Raji (cell line): ENCODE results near the gene MYL6.

ENCODE experiments used
- POLR2A ChIP-seq: IDR thresholded peaks from 2 replicates; pipeline ENCODE4 v1.6.1; 2011; ENCODE audit warnings: low read depth, low read length, control low read depth; ENCODE audit not compliant: insufficient read depth

Gene MYL6

DNA sequence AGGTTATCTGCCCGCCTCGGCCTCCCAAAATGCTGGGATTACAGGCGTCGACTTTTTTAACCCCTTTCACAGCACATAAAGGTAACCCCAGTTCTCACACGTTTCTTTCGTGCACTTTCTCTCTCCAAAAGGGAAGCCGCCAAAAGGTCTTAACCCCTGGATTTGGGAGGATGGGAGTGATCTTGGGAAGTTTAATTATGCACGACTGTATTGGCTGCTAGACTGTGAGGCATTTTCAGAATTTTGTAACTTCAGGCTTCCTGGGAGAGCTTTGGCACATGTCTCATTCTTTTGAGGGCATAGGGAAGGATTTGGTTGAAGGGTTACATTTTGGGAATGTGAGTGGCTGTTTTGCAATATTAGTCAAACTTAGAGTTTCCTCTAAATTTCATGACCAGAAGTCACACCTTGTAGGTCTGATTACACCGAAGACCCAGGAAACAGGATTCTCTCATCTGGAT is 32.6 kb downstream of the MYL6 start:
- no peak for TF ChIP-seq POLR2A

DNA sequence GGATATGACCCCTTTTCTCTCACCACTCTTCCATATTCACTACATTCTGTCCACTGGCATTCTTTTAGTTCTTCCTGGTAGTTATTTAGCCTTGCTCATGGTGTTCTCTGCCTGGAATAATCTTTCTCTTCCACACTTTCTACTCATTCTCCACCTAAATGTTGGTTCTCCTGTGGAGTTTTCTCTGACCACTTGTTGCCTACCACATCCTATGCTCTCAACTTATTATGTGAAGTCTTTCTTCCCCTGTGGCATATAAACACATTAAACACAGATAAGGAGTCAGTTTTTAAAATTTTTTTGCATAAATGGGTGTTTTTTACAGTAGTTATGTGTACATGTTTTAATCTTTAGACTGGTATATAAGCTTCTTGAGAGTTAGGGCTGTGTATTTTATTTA is 34.4 kb downstream of the MYL6 start:
- TF ChIP-seq POLR2A = no peak

DNA sequence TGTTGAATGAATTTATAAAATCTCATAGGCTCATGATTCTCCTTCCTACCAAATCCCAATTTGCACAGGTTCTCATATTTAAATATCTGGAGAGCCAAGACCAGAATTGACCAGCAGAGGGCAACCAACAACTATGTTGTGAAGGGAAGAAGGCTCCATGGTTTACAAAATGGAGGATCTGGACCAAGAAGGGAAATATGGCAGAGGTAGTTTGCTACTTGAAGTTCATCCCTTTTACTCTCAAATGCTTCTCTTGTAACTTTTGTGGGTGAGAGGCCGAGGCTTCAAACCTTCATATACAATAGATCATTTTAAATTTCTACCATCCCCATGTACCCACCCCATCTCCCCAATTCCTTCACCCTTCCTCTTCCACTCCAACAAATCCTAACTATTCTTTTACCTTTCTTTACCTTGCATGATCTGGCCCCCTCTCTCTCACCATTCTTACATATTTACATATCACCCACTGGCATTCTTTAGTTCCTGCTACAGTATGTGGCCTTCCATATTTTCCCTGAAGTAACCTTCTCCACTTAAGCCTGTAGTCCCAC is 34.9 kb downstream of the MYL6 start:
- no peak for TF ChIP-seq POLR2A

DNA sequence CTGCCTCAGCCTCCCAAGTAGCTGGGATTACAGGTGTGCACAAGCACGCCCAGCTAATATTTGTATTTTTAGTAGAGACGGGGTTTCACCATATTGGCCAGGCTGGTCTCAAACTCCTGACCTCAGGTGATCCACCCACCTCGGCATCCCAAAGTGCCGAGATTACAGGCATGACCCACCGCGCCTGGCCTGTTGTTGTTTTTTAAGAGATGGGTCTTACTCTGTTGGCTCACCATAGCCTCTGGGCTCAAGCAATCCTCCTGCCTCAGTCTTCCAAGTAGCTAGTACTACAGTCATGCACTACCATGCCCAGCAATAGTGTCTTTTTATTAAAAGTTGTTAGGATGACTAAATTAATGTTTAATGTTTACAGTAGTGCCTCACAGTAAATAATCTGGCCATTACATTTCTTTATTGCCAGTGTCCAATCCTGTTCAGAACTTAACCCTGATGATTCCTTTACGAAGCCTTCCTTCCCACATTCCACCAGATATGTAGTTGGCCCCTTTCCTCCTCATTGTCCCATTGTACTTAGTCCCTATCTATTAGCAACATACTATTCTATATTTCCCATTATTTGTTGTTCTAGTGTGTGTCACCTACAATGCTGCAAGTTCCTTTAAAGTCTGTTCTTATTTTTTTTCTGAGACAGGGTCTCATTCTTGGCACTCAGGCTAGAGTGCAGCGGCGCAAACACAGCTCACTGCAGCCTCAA is 39.9 kb downstream of the MYL6 start:
- TF ChIP-seq POLR2A = no peak

DNA sequence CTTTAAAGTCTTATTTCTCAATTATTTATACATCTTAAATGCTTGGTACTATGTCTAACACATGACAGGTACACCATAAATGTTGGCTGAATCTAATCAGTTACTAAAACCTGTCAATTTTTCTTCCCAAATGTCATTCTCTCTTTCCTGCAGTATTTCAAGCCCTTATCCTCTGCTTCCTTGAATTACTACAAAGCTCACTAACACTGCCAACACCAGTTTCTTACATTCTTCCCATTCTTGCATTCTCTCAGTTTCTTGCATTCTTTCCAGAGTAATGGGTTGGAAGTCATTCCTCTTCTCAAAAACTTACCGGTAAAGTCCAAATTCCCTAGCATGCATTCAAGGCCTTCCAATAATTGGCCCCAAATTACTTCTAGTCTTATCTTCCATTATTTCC is 40.7 kb downstream of the MYL6 start:
- no peak for TF ChIP-seq POLR2A

DNA sequence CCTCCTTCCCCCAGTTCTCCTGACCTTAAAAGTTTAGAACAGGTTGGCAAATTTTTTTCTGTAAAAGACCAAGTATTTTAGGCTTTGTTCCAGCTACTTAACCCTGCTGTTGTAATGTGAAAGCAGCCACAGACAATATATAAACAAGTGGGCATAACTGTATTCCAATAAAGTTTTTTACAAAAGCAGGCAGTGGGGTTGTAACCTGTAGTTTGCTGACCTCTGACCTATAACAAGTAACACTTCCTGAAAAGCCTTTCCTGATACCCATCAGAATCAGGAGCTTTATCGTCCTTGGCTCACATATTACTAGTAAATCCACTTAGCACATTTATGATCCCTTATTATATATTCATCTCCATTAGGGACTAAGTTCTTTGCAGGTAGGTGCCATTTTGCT is 44.2 kb downstream of the MYL6 start:
- TF ChIP-seq POLR2A = no peak

DNA sequence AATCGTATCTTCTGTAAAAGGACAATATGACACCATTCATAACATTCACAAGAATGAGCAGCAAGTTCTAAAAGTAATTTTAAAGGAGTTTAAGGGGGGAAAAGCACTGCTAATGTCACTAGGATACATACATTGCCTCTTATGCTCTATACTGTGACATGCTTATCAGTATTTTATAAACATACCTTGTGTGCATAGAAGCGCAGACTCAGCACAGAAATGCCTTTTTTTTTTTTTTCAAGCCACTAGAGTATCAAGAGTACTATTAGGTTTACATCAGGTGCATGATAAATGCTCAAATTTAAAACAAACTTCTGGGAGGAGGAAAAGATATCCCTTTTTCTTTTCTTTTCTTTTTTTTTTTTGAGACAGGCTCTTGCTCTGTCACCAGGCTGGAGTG is 44.7 kb downstream of the MYL6 start:
- TF ChIP-seq POLR2A = no peak

DNA sequence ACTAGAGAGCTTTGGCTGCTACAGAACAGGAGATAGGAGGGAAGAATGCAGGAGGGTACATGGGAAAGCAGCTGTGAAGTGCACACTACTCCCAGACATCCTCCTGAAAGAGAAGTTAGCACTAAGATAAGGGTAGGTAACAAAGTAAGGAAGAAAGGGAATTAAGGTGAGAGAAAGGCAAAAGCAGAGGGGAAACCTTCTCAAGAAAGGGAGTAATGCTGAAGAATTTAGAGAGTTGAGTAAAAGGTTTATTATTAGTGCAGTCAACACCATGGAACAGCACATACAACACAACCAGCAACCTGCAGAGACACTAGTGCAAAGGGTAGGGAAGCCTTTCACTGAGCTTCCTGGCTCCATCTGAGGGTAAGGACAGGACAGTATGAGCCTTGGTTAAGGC is 46.1 kb downstream of the MYL6 start:
- TF ChIP-seq POLR2A = no peak

DNA sequence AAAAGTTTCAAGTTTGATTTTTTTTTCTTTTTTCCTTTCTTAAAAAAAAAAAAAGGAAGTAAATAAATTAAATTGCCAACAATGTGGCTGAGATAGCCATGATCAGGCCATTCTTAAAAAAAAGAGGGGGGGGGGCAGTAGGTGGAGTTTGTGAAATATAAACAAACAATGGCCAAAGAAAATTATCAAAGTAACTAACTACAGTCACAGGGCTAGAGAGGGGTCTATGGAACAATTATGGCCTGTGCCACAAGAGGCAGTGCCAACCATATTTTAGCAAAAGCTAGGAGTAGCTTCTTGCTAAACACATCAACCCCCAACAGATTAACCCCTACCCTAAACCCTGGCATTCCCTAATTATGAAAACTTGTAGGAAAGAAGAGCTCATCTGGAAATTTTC is 47.3 kb downstream of the MYL6 start:
- TF ChIP-seq POLR2A = no peak

DNA sequence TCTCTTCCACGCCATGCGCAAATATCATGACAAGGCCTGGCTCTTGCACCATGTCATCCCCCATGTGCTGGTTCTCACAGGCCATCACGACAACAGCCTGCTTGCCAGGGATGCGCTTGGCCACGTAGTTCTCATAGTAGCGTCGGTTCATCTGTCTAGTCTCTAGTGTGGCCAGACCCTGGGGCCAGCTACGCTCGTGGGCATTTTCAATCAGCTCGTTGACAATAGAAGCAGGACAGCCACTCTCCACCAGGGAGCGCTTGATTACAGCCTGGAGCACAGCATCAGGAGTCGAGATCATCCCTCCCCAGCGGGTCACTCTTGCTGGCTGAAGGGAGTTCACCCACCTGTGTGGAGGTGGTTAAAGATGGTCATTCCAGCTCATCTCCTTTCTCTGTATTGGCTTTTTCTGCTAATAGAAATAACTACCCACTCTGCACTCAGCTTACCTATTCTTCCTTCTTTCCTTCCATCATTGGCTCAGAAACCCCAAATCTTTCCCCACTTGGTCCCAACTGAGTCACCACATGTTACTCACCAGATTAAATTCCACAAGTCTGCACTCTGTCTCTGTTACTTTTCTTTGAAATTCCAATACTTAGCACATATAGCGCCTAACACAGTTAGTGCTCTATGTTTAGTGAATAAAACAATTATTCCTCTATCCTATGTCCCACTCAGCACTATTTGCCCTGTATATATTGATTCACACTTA is 48.5 kb downstream of the MYL6 start:
- no peak for TF ChIP-seq POLR2A

DNA sequence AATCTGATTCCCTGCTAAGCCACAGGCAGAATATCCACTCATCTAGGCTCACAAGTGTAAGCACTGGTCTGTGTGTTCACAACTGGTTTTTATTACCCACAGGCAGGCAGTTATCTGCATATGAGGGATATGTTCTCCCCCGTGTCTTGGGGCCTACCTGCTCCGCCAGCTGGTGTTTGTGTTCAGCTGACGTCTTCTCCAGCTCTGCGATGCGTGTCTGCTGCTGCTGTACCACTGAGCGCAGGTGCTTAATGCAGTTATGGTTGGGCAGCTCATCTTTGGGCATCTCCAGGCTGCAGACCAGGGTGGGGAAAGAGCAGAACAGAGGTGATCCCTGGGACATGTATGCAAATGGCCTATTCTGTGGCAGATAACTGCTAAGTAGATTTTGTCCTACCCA is 49.8 kb downstream of the MYL6 start:
- TF ChIP-seq POLR2A = no peak
